ENCODE results near the gene DKKL1.
"Not testable (repeated sequence)": the region's sequence is repeated elsewhere in the genome, so short reads cannot be mapped to it uniquely, and the experiment has no call there.

DKKL1 gene

DNA sequence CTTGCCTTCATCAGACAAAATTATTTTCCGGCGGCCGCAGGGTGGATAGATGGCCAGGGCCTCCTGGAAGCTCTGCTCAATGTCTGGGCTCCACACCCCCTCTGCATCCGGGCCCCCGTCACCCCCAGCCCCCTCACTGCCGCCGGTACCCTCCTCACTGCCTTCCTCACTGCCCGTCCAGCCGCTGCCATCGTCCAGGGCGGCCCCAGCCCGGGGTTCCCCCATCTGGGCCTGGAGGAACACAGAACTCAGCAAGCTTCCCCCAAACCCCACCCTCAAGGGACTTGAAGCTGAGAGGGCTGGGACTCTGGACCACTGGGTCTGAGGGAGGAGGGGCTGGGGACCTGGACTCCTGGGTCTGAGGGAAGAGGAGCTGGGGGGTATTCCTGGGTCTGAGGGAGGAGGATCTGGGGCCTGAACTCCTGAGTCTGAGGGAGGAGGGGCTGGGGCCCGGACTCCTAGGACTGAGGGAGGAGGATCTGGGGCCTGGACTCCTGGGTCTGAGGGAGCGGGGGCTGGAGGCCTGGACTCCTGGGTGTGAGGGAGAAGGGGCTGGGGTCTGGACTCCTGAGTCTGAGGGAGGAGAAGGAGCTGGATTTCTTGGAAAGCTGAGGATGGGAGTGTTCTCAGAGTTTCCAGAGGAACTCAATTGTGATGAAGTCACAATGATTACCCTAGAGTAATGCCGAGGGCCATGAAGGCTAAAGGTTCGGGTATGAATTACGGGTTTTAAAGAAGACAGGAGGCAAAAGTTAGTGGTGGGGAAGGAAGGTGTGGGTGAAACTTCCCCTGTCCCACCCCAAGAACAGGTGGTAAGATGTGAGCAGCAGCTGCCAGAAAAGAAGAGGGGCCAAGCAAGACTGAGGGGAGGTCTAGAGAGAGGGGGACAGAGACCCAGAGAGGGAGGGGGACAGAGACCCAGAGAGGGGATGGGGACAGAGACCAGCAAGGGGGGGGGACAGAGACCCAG lies 3.5 kb upstream of the DKKL1 start:
- no peak overlapping the region for H3K4me3 ChIP-seq (ENCODE audit: low read depth, low read length)

DNA sequence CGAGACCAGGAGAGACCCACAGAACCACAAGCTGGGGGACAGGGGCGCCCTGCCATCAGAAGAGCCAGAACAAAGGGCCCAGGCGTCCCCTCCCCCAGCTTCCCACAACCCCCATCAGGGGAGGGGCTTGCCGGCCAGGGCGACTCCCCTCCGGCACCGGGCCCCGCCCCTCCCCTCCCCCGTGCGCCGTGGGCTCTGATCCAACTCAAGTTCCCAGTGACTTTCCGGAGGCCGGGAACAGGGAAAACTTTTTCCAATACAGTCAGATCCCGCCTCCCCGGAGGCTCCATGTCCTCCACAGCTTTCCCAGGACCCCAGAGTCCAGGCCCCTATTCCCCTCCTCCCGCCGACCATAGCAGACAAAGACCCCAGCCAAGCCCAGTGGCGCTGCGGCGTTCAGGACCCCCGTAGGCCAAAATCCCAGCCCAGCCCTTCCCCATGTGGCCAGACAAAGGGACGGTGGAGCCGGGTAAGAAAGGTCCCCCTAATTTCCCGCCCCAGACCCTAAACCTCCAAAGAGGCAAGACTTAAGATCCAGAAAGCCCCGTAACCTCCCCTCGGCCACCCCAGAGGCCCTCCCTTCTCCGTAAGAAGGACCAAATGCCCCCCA lies 2.1 kb upstream of the DKKL1 start:
- peak overlapping the region; percentile 86 for H3K4me3 ChIP-seq (ENCODE audit: low read depth, low read length)

DNA sequence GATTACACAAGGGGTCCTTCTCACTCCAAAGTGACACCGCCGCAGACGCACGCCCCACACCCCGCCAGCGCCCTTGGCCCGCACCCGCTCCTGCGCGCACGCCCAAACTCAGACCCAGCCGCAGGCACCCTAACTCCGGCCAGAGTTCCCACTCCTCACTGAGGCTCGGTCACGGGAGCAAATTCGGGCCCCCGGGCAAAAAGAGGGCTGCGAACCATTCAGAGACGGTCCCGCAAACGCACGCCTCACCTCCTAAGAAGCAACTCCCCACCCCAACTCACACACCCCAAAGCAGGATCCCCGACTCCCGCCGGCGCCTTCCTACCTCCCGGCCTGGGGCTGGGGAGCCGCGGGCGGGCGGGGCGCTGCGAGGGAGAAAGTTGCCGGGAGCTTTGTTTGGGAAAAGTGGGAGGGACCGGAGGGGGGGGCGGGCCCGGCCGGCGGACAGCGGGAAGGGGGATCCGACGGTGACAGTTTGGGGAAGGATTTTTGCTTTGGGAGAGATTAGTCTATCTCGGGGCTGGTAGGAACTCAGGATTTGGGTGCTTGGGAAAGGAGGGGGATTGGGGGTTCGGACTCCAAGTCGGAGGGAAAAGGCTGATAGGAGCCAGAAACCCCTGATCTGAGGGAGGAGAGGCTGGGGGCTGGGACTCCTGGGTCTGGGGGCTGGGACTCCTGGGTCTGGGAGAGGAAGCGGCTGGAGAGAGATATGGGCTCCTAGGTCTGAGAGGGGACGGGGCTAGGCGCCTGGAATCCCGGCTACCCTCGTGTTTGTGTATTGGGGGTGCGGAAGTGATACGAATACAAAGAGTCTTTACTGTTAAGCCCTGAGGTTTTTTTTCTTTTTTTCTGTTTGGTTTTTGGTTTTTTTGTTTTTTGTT lies 1.4 kb upstream of the DKKL1 start, which contains the start of gene TEAD2:
Gene TEAD2, minus strand, starts transcription at position 369 of the 881 bp plus-strand sequence. CDS start 2,341 bp downstream, outside the sequence.
- peak within 1 kb of the TSS; percentile 86 for H3K4me3 ChIP-seq (ENCODE audit: low read depth, low read length)

DNA sequence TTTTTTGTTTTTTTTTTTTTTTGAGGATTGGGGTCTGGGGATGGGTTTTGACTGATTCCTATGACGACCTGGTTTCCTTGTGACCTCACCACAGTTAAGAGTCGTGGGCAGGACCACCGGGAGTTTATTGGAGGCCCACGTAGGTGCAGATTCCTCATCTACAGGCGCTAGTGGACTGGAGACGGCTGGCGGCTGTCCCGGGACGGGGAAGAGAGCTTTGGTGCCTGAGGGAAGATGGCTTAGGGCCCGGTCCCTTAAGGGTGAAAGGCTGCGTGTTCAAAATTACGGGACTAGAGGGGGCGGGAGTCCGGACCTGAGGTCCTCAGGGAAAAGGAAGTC lies 779 bp upstream of the DKKL1 start:
- H3K4me3 ChIP-seq (ENCODE audit: low read depth, low read length), result peak overlapping the region; percentile 37

DNA sequence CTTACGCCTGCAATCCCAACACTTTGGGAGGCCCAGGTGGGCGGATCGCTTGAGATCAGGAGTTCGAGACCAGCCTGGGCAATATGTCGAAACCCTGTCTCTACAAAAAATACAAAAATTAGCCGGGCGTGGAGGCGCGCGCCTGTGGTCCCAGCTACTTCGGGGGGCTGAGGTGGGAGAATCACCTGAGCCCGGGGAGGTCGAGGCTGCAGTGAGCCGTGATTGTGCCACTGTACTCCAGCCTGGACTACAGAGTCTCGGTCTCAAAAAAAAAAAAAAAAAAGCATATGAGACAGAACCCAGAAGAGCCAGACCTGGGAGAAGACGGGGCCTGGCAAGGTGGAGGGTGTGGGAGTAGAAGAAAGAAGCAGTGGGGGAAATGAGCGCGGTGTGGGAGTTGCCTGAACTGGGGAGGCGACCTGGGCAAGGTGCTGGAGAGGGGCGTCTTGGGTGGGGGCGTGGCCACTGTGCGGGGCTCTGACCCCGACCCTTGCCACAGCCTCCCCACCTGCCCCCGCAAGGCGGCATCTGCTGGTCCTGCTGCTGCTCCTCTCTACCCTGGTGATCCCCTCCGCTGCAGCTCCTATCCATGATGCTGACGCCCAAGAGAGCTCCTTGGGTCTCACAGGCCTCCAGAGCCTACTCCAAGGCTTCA lies 533 bp downstream of the DKKL1 start:
- no peak overlapping the region for H3K4me3 ChIP-seq (ENCODE audit: low read depth, low read length)

DNA sequence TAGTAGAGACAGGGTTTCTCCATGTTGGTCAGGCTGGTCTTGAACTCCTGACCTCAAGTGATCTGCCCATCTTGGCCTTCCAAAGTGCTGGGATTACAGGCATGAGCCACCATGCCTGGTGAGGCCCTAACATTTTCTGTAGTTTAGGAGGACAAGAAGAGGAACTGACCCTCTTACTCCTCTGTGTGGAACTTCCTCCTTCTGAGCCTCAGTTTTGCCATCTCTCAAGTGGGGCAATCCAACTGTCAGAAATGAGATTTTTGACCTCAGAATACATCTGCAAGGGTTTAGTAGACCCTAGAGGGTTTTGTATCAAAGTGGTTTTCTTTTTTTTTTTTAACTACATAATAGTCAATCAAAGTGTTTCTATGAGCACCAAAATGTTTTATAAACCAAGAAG lies 2.4 kb downstream of the DKKL1 start:
- no peak overlapping the region for H3K4me3 ChIP-seq (ENCODE audit: low read depth, low read length)

DNA sequence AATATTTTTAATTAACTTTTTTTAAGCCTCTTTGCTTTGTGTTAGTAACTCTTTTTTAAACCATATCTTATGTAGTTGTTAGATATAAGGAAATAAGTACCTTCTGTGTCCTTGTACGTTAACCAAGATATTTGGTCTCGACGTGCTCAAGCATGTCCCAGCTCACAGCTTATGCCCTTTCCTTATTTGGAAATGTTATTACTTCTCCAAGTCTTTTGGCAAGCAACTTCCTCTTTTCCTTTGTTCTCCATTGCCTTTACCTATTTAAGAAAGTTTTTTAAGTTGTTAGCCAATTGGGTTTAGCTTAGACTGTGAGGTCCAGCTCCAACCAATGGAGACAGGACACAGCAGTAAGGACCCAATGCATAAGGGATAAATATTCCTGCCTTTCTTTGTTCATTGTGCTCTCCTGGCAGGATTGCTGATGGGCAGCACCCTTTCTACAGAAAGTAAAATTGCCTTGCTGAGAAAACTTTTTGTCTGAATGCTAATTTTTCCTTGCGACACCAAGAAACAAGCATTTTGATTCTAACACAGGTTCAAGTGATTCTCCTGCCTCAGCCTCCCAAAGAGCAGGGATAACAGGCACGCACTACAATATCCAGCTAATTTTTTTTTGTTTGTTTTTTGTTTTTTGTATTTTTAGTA lies 5.2 kb downstream of the DKKL1 start:
- H3K4me3 ChIP-seq (ENCODE audit: low read depth, low read length), result no peak overlapping the region

DNA sequence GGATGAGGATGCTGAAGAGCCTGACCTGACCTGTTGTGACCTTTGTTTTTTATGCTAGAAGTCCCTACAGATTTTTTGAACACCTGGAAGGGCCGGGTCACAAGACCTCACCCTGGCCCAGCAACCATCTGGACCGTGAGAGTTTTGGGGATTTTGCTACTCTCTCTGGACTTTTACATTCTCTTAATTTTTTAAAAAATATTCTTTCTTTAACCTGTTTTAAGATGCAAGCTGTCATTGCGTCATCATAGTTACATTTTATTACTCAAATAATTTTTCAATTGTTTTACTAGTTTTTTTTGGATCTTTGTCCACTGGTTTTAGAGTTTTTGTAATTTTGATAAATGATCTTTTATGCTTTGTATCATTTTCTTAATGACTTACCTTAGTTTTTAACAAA lies 7.5 kb downstream of the DKKL1 start:
- H3K4me3 ChIP-seq (ENCODE audit: low read depth, low read length), result no peak overlapping the region

DNA sequence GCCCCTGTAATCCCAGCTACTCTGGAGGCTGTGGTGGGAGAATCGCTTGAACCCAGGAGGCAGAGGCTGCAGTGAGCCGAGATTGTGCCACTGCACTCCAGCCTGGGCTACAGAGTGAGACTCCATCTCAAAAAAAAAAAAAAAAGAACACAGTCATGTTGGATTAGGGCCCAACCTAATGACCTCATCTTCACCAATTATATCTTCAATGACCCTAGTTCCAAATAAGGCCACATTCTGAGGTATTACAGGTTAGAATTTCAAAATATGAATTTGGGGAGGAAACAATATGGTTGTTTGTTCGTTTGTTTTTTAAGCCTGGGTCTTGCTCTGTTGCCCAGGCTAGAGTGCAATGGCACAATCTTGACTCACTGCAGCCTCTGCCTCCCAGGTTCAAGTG lies 9.5 kb downstream of the DKKL1 start:
- not testable (repeated sequence) for H3K4me3 ChIP-seq (ENCODE audit: low read depth, low read length)

DNA sequence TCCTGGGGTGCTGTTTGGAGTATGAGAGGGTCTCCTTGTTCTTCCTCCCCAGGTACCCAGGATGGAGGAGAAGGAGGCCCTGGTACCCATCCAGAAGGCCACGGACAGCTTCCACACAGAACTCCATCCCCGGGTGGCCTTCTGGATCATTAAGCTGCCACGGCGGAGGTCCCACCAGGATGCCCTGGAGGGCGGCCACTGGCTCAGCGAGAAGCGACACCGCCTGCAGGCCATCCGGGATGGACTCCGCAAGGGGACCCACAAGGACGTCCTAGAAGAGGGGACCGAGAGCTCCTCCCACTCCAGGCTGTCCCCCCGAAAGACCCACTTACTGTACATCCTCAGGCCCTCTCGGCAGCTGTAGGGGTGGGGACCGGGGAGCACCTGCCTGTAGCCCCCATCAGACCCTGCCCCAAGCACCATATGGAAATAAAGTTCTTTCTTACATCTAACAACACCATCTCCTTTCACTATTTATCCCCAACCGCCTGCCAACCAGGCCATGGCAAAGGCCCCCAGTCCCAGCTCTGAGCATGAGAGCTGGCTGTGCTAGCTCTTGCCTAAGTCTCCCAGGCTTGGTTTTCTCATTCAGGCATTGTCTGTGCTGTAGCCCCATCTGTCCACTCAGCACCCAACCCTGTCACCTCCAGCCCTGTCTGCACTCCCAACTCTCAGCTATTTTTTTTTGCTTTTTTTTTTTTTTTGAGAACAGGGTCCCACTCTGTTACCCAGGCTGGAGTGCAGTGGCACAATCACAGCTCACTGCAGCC lies 11.2 kb downstream of the DKKL1 start:
- H3K4me3 ChIP-seq (ENCODE audit: low read depth, low read length), result no peak overlapping the region

DNA sequence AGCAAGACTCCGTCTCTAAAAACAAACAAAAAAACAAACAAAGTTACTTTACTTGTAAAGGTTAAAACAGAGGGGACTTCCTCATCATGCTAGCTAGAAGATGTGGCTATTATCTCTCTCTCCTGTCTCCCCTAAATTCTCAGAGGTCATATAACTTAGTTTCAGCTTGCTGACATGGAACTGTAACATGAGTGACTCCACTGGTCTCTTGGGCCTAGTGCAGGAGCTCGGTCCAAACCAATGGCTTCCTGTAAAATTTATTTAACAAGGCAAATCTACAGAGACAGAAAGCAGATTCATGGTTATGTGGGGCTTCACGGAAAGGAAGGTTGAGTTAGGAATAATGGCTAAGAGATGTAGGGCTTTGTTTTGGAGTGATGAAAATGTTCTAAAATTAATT lies 14.8 kb downstream of the DKKL1 start:
- H3K4me3 ChIP-seq (ENCODE audit: low read depth, low read length), result no peak overlapping the region

DNA sequence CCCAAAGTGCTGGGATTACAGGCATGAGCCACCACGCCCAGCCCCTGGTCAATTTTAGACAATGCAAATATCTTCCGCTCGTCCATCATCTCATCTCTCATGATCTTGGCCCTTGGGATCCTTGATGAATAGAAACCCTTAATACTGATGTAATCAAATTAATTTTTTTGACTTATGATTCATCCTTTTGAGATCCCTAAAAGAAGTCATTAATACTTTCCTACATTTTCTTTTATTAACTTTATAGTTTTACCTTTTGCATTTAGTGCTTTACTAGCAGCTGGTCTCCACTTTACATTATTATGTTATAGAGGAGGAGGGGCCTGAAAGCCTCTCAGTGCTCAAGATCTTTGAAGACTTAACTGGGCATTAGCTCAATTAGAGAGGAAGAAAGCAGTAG lies 16.7 kb downstream of the DKKL1 start:
- no peak overlapping the region for H3K4me3 ChIP-seq (ENCODE audit: low read depth, low read length)

DNA sequence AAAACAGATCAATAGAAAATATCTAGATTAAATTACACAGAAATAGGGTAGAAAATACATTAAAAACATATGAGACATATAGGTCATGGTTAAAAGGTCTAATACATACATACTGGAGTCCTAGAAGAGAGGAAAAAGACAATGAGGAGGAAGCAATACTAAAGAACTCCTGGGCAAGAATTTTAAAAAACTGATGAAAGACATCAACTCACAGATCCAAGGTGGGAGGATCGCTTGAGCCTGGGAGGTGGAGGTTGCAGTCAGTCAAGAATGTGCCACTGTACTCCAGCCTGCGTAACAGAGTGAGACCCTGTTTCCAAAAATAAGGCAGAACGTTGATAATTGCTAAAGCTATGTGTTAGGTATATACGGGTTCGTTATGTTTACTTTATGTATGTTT lies 19.0 kb downstream of the DKKL1 start:
- no peak overlapping the region for H3K4me3 ChIP-seq (ENCODE audit: low read depth, low read length)

DNA sequence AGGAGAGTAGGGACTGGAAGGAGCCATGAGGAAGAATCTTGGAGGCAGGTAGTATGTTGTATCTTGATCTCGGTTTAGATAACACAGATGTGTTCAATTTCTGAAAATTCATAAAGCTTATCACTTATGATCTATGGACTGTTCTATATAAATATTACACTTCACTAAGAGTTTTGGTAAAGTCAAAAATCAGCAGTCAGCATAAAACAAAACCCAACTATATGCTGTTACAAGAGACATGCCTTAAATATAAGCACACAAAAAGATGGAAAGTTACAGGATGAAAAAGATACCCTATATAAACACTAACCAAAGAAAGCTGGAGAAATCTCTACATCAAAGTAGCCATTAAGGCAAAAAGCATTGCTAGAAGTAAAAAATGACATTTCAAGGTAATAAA lies 19.9 kb downstream of the DKKL1 start:
- no peak overlapping the region for H3K4me3 ChIP-seq (ENCODE audit: low read depth, low read length)

DNA sequence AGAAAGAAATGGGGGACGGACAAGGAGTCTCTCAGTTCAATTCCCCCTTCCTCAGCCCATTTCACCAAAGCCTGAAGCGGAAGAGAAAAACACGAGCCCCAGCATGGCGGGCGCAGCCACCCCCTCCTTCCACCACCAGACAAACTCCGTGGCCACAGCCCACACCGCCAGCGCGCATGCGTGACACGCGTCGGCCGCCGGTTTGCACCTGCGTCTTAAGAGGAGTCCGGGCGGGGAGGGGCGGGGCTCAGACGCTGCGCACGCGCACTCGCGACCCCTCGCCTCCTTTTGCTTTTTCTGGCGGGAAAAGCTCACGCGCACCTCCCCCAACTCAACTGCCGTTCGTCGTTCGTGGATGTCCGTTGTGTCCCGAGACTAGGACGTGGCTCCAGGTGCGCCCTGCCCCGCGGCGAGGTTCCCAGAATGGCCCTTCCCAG lies 24.3 kb downstream of the DKKL1 start, which contains the start of gene KASH5:
Gene KASH5, plus strand, starts transcription at position 314 of the 437 bp plus-strand sequence. CDS start 2,635 bp downstream, outside the sequence.
- H3K4me3 ChIP-seq (ENCODE audit: low read depth, low read length), result no peak within 1 kb of the TSS

DNA sequence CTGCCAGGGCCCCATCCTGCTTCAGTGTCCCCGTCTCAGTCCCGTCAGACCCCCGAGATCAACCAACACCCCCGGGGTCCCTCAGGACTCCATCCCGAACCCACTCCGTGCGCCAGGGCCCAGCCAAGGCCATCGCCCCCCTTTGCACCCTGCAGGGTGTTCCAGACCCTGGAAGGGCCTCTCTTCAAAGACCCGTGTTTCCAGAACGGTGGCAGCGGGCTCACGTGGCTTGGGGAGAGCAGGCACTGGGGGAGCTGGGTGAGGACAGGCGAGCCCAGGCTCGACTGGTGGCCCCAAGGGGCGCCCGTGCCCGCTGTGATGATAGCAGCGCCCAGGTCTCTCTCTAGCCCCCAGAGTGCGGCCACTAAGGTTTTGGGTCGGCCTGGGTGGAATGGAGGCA lies 25.7 kb downstream of the DKKL1 start:
- no peak overlapping the region for H3K4me3 ChIP-seq (ENCODE audit: low read depth, low read length)

DNA sequence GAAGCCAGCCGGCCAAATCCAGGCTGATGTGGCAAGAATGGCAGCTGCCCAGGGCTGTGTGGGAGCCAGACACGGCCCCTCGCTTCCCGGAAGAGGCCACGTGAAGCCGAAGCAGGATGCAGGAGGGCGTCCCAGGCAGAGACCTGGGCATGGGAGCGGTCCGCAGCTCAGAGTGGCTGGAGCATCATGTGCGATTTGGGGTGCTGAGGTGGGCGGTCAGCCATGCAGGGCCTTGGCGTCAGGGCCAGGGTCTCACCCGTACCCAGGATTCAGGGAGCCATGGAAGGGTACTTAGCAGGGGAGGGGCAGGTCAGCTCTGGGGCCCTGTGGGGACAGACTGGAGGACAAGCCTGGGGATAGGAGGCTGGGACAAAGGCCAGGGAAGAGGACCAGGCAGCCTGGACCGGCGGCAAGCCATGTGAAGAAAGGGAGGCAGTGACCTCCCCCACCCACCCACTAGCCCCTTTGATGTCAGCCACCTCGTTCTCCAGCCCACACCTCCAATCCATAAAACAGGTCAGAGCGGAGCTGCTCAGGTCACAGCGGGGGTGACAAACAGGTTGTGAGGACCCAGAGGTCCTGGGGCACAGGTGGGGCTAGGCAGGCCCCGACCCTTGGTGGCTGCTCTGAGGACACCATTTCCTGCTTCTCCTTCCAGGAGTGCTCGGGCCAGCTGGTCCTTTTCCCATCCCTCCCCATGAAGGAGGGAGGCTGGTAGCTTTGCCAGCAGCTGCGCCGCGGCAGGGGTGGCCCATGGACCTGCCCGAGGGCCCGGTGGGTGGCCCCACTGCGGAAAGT lies 26.7 kb downstream of the DKKL1 start:
- no peak overlapping the region for H3K4me3 ChIP-seq (ENCODE audit: low read depth, low read length)

DNA sequence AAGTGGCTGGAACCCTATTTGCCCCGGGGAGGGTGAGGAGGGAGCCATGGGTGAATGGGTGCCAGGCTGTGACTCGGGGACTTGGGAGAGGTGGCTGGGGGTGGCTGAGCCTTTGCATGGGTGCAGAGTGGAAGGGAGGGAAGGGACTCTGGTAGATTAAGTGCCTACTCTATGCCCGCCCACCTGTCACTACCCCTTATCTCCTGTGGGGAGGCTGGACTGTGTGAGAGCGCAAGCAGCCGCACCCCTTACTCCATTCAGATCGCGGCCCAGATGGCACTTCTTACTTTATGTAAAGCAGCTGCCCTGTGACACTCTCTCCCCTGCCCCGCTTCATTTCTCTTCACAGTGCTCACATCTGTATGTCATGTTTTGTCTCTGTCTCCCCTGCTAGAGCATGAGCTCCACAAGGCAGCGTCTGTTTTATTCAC lies 27.3 kb downstream of the DKKL1 start:
- H3K4me3 ChIP-seq (ENCODE audit: low read depth, low read length), result no peak overlapping the region

Data from iPS-11a (cell line).